Left ventricle myocardium inferior (tissue), 1 donor: ENCODE data around the gene PTPRN2. TPM values are rescaled to one million over a fixed set of nuclear protein-coding genes. Genes with fewer than 3 reads are reported as not detected.
"Not testable (repeated sequence)": the region's sequence is repeated elsewhere in the genome, so short reads cannot be mapped to it uniquely, and the experiment has no call there.

Source experiments
- DNase-seq: peaks from one replicate; pipeline ENCODE4 v3.0.0-alpha.2; 2020
- H3K27ac ChIP-seq: fragments of 200-600 bp; replicated peaks from 2 replicates; pipeline ENCODE4 v1.8.0; 2021
- H3K27me3 ChIP-seq: fragments of 200-600 bp; 2 replicates; pipeline ENCODE4 v1.8.0; 2021; ENCODE audit warnings: low read depth
- H3K36me3 ChIP-seq: fragments of 200-600 bp; 2 replicates; pipeline ENCODE4 v1.8.0; 2021
- H3K4me1 ChIP-seq: fragments of 200-600 bp; 2 replicates; pipeline ENCODE4 v1.8.0; 2021
- H3K4me3 ChIP-seq: fragments of 200-600 bp; 2 replicates; pipeline ENCODE4 v1.8.0; 2021; ENCODE audit warnings: mild to moderate bottlenecking, moderate library complexity
- H3K9me3 ChIP-seq: fragments of 200-600 bp; replicated peaks from 2 replicates; pipeline ENCODE4 v1.8.0; 2021
- intact Hi-C: fragments of 100-400 bp; cut with micrococcal nuclease; formaldehyde crosslinking; loops from one replicate; pipeline ENCODE4 v1.11.0; 2022
- total RNA-seq: library from RNA; stranded (reverse); fragmentation: NEBNext Ultra II Directional; extraction: Animal tissue kit (Norgen Biotek cat#: 25700); gene quantifications from one replicate; pipeline ENCODE4 v1.2.1, GENCODE V29; 2021
- TF ChIP-seq, protein P1 (sequence below): fragments of 200-600 bp; IDR thresholded peaks from 2 replicates; pipeline ENCODE4 v1.8.0; 2021; ENCODE audit warnings: antibody characterized with exemption, mild to moderate bottlenecking, borderline replicate concordance
- donor health status: DM: no; HTN: yes; CAD: no; lungs with severe emphysema.

The PTPRN2 gene
- total RNA-seq, 1 donor from 2014 or later = 1.3 TPM

GRCh38 chr7:157897681-157898080 lies 689.9 kb downstream of the PTPRN2 start:
- H3K9me3 ChIP-seq = no peaks in the 10 kb centered on the region
- DNase-seq = no peak
- intact Hi-C loops = no loop called here
- H3K36me3 ChIP-seq = no peaks in the 10 kb centered on the region
- TF ChIP-seq, protein P1, sequence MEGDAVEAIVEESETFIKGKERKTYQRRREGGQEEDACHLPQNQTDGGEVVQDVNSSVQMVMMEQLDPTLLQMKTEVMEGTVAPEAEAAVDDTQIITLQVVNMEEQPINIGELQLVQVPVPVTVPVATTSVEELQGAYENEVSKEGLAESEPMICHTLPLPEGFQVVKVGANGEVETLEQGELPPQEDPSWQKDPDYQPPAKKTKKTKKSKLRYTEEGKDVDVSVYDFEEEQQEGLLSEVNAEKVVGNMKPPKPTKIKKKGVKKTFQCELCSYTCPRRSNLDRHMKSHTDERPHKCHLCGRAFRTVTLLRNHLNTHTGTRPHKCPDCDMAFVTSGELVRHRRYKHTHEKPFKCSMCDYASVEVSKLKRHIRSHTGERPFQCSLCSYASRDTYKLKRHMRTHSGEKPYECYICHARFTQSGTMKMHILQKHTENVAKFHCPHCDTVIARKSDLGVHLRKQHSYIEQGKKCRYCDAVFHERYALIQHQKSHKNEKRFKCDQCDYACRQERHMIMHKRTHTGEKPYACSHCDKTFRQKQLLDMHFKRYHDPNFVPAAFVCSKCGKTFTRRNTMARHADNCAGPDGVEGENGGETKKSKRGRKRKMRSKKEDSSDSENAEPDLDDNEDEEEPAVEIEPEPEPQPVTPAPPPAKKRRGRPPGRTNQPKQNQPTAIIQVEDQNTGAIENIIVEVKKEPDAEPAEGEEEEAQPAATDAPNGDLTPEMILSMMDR = no peak
- H3K4me3 ChIP-seq = no peak overlapping the region
- peaks cover 10% of the 10 kb centered on the region for H3K4me1 ChIP-seq
- H3K27me3 ChIP-seq = peaks cover 19% of the 10 kb centered on the region
- H3K27ac ChIP-seq = no peak overlapping the region

GRCh38 chr7:157896774-157897555 lies 690.7 kb downstream of the PTPRN2 start:
- TF ChIP-seq, protein P1 = no peak
- DNase-seq = no peak
- Histone ChIP-seq H3K36me3 (no peaks in the 10 kb centered on the region), H3K27ac (no peak overlapping the region), H3K27me3 (peaks cover 25% of the 10 kb centered on the region), H3K4me1 (peaks cover 10% of the 10 kb centered on the region), H3K4me3 (no peak overlapping the region), H3K9me3 (no peaks in the 10 kb centered on the region)
- intact Hi-C loops = no loop called here

GRCh38 chr7:157896376-157896675 lies 691.3 kb downstream of the PTPRN2 start:
- H3K4me3 ChIP-seq, intact Hi-C loops, DNase-seq, H3K36me3 ChIP-seq, H3K9me3 ChIP-seq, H3K27ac ChIP-seq: not testable (repeated sequence)
- H3K27me3 ChIP-seq = peaks cover 31% of the 10 kb centered on the region
- peaks cover 10% of the 10 kb centered on the region for H3K4me1 ChIP-seq

- H3K27me3 ChIP-seq = peaks cover 36% of the 10 kb centered on the region
- no peak for DNase-seq
- H3K4me3 ChIP-seq = no peak overlapping the region
- intact Hi-C loops = no loop called here
- H3K9me3 ChIP-seq = no peaks in the 10 kb centered on the region
- peaks cover 10% of the 10 kb centered on the region for H3K4me1 ChIP-seq
- TF ChIP-seq, protein P1 = no peak
- H3K27ac ChIP-seq = no peak overlapping the region
- no peaks in the 10 kb centered on the region for H3K36me3 ChIP-seq
These were observed 691.9 kb downstream of the PTPRN2 start for GRCh38 chr7:157895520-157896375.

DNA sequence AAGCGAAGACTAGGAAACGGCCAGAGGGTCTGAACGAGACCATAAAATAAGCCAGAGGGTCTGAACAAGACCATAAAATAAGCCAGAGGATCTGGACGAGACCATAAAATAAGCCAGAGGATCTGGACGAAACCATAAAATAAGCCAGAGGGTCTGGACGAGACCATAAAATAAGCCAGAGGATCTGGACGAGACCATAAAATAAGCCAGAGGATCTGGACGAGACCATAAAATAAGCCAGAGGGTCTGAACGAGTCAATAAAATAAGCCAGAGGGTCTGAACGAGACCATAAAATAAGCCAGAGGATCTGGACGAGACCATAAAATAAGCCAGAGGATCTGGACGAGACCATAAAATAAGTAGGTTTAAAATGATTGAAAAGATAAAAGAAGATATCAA lies 692.5 kb downstream of the PTPRN2 start:
- DNase-seq, intact Hi-C loops, H3K36me3 ChIP-seq, H3K4me1 ChIP-seq, H3K9me3 ChIP-seq, H3K27ac ChIP-seq, H3K4me3 ChIP-seq: not testable (repeated sequence)
- peaks cover 42% of the 10 kb centered on the region for H3K27me3 ChIP-seq

GRCh38 chr7:157893535-157894044 lies 694.0 kb downstream of the PTPRN2 start:
- Histone ChIP-seq H3K36me3 (no peaks in the 10 kb centered on the region), H3K9me3 (no peaks in the 10 kb centered on the region), H3K27me3 (peaks cover 42% of the 10 kb centered on the region), H3K4me1 (no peaks in the 10 kb centered on the region), H3K27ac (no peak overlapping the region), H3K4me3 (no peak overlapping the region)
- DNase-seq = no peak
- intact Hi-C loops = no loop called here
- TF ChIP-seq, protein P1 = no peak
